GM23338 (cell line): Measurements from ENCODE around the gene PMAIP1. TPM values are rescaled to one million over a fixed set of nuclear protein-coding genes. Genes with fewer than 3 reads are reported as not detected.

Source experiments
- ATAC-seq: fragments of 200-7000 bp; cut with Tn5 transposase; 3 replicates; pipeline ENCODE4 v1.9.1; 2020
- DNase-seq: peaks from one replicate; pipeline ENCODE4 v3.0.0-alpha.2; 2015; ENCODE audit warnings: low spot score
- H2AFZ ChIP-seq: fragments of 200-600 bp; sonication (generic); 2 replicates; pipeline ENCODE4 v1.8.0; 2016; ENCODE audit warnings: antibody characterized with exemption, mild to moderate bottlenecking, moderate library complexity
- H3F3A ChIP-seq: fragments of 200-600 bp; sonication (generic); replicated peaks from 2 replicates; pipeline ENCODE4 v1.8.0; 2017; ENCODE audit warnings: antibody characterized with exemption, mixed run types, low read depth
- H3K27ac ChIP-seq: fragments of 200-600 bp; sonication (generic); 2 replicates; pipeline ENCODE4 v1.6.1; 2016; ENCODE audit warnings: low read depth
- H3K27me3 ChIP-seq: fragments of 200-600 bp; sonication (generic); 2 replicates; pipeline ENCODE4 v1.8.0; 2016; ENCODE audit warnings: mild to moderate bottlenecking, mixed run types, moderate library complexity; ENCODE audit not compliant: insufficient read depth
- H3K36me3 ChIP-seq: fragments of 200-600 bp; sonication (generic); 2 replicates; pipeline ENCODE4 v1.8.0; 2016; ENCODE audit warnings: mild to moderate bottlenecking; ENCODE audit not compliant: insufficient read depth
- H3K4me1 ChIP-seq: fragments of 200-600 bp; sonication (generic); 2 replicates; pipeline ENCODE4 v1.8.0; 2016; ENCODE audit warnings: mild to moderate bottlenecking, moderate library complexity; ENCODE audit not compliant: insufficient read depth
- H3K4me2 ChIP-seq: fragments of 200-600 bp; sonication (generic); 2 replicates; pipeline ENCODE4 v1.7.1; 2017; ENCODE audit warnings: mixed run types
- H3K4me3 ChIP-seq: fragments of 200-600 bp; sonication (generic); 2 replicates; pipeline ENCODE4 v1.6.1; 2016; ENCODE audit warnings: mixed run types
- H3K79me2 ChIP-seq: fragments of 200-600 bp; sonication (generic); replicated peaks from 2 replicates; pipeline ENCODE4 v1.8.0; 2017; ENCODE audit warnings: mild to moderate bottlenecking; ENCODE audit not compliant: insufficient read depth
- H3K9me2 ChIP-seq: fragments of 200-600 bp; sonication (generic); 2 replicates; pipeline ENCODE4 v1.8.0; 2017; ENCODE audit not compliant: insufficient read depth
- H4K20me1 ChIP-seq: fragments of 200-600 bp; sonication (generic); replicated peaks from 2 replicates; pipeline ENCODE4 v1.8.0; 2017; ENCODE audit warnings: mild to moderate bottlenecking; ENCODE audit not compliant: insufficient read depth
- H3K27ac Mint-ChIP-seq: 2 replicates; pipeline ENCODE4 v1.8.0; 2020; ENCODE audit warnings: inconsistent platforms, mild to moderate bottlenecking, moderate library complexity, mixed read lengths
- H3K27me3 Mint-ChIP-seq: 3 replicates; pipeline ENCODE4 v1.8.0; 2022; ENCODE audit warnings: low read depth, mild to moderate bottlenecking, moderate library complexity, mixed read lengths, inconsistent platforms; ENCODE audit not compliant: insufficient read depth, poor library complexity
- H3K36me3 Mint-ChIP-seq: 3 replicates; pipeline ENCODE4 v1.8.0; 2021; ENCODE audit warnings: low read depth, mild to moderate bottlenecking, inconsistent platforms, moderate library complexity, mixed read lengths
- H3K4me1 Mint-ChIP-seq: 3 replicates; pipeline ENCODE4 v1.8.0; 2020; ENCODE audit warnings: mild to moderate bottlenecking, inconsistent platforms, mixed read lengths
- H3K4me3 Mint-ChIP-seq: 3 replicates; pipeline ENCODE4 v1.8.0; 2021; ENCODE audit warnings: moderate library complexity, mild to moderate bottlenecking, inconsistent platforms, mixed read lengths
- H3K9me3 Mint-ChIP-seq: 3 replicates; pipeline ENCODE4 v1.8.0; 2020; ENCODE audit warnings: moderate library complexity, mild to moderate bottlenecking, inconsistent platforms, mixed read lengths
- CREB1 ChIP-seq: fragments of 250-450 bp; sonication (Bioruptor Pico); IDR thresholded peaks from 2 replicates; pipeline ENCODE4 v1.5.0; 2020; ENCODE audit warnings: low read depth, mild to moderate bottlenecking, moderate library complexity
- CTCF ChIP-seq, 2 experiments: fragments of 200-600 bp in 1 of 2; sonication (generic) in 1 of 2; conservative IDR thresholded peaks; 2 replicates each; pipeline versions ENCODE4 v1.5.1 to v1.6.1; 2016 to 2017; ENCODE audit warnings: antibody characterized with exemption in 2 of 2, low read depth in 2 of 2, mild to moderate bottlenecking in 2 of 2, moderate library complexity in 1 of 2
- ETS1 ChIP-seq: IDR thresholded peaks from 2 replicates; pipeline ENCODE4 v1.6.1; 2016; ENCODE audit warnings: antibody characterized with exemption
- EZH2 ChIP-seq: fragments of 200-600 bp; sonication (generic); IDR thresholded peaks from one replicate; pipeline ENCODE4 v1.8.0; 2017; ENCODE audit warnings: antibody characterized with exemption, mild to moderate bottlenecking, low read depth; ENCODE audit not compliant: unreplicated experiment
- EZH2phosphoT487 ChIP-seq: fragments of 200-600 bp; sonication (generic); IDR thresholded peaks from one replicate; pipeline ENCODE4 v1.8.1; 2018; ENCODE audit warnings: antibody characterized with exemption; ENCODE audit not compliant: unreplicated experiment
- JUNB ChIP-seq: IDR thresholded peaks from one replicate; pipeline ENCODE4 v1.6.1; 2016; ENCODE audit warnings: antibody characterized with exemption; ENCODE audit not compliant: unreplicated experiment
- NANOG ChIP-seq: IDR thresholded peaks from 2 replicates; pipeline ENCODE4 v1.6.1; 2016; ENCODE audit warnings: antibody characterized with exemption, borderline replicate concordance
- POLR2AphosphoS5 ChIP-seq: IDR thresholded peaks from 2 replicates; pipeline ENCODE4 v1.6.1; 2016; ENCODE audit warnings: antibody characterized with exemption, low read depth
- REST ChIP-seq: IDR thresholded peaks from one replicate; pipeline ENCODE4 v1.6.1; 2018; ENCODE audit warnings: antibody characterized with exemption; ENCODE audit not compliant: unreplicated experiment
- STAT1 ChIP-seq: IDR thresholded peaks from one replicate; pipeline ENCODE4 v1.6.1; 2016; ENCODE audit warnings: antibody characterized with exemption; ENCODE audit not compliant: unreplicated experiment
- ZNF114 ChIP-seq: fragments of 250-450 bp; sonication (Bioruptor Pico); IDR thresholded peaks from 2 replicates; pipeline ENCODE4 v1.5.0; 2020; ENCODE audit warnings: mild to moderate bottlenecking, moderate library complexity
- ZNF331 ChIP-seq: fragments of 250-450 bp; sonication (Bioruptor Pico); IDR thresholded peaks from 2 replicates; pipeline ENCODE4 v1.5.0; 2020; ENCODE audit warnings: low read depth, mild to moderate bottlenecking, moderate library complexity
- polyA plus RNA-seq: library from polyadenylated mRNA; unstranded; fragments of >200 nt; fragmentation: Nextera tagmentation; extraction: Ambion mirVana; gene quantifications from 2 replicates; pipeline ENCODE4 v1.2.1, GENCODE V29; 2016
- total RNA-seq: library from RNA; depleted of rRNA; stranded (reverse); fragments of >200 nt; shearing (Covaris generic); gene quantifications from 2 replicates; pipeline ENCODE4 v1.2.3, GENCODE V29; 2014

PMAIP1 gene
- total and polyA plus RNA-seq, 2 experiments from 2014 or later, result 156 to 296 TPM

GRCh38 chr18:59900222-59901128 is 679 bp downstream of the PMAIP1 start:
- no peaks in the 10 kb centered on the region for H3K9me2 ChIP-seq
- H4K20me1 ChIP-seq, result peaks cover 31% of the 10 kb centered on the region
- Mint-ChIP-seq H3K27ac (peak overlapping the region; percentile 98), H3K4me3 (peak overlapping the region; percentile 94), H3K27me3 (peaks cover 15% of the 10 kb centered on the region), H3K36me3 (peaks cover 42% of the 10 kb centered on the region), H3K9me3 (0 out of 3 replicates have a peak, but pooled peaks cover 3% of the 10 kb centered on the region), H3K4me1 (peaks cover 50% of the 10 kb centered on the region)
- H3K4me3 ChIP-seq, result peak overlapping the region; percentile 77
- TF ChIP-seq CTCF (conservative IDR thresholded peaks at IDR 0.05; ENCODE audit: low read depth in 2 of 2) (no peak), EZH2phosphoT487 (no peak), POLR2AphosphoS5 (peak; percentile 66; the same call in 1 of the 2 replicates)
- peaks cover 7% of the 10 kb centered on the region for H3K27me3 ChIP-seq
- no peak overlapping the region for H2AFZ ChIP-seq
- peak; percentile 23 for ATAC-seq
- H3F3A ChIP-seq, result peaks cover 7% of the 10 kb centered on the region
- peak; percentile 85 for DNase-seq
- H3K27ac ChIP-seq, result peak overlapping the region; percentile 88
- H3K4me2 ChIP-seq, result peak overlapping the region; percentile 85
- peaks cover 37% of the 10 kb centered on the region for H3K4me1 ChIP-seq
- H3K36me3 ChIP-seq, result peaks cover 21% of the 10 kb centered on the region; the same call in 1 of the 2 replicates
- peaks cover 46% of the 10 kb centered on the region for H3K79me2 ChIP-seq

GRCh38 chr18:59902131-59902992 is 2.6 kb downstream of the PMAIP1 start:
- H3K36me3 Mint-ChIP-seq, result peaks cover 42% of the 10 kb centered on the region
- no peak overlapping the region; the same call in 1 of the 2 replicates for H3K27ac Mint-ChIP-seq
- H3K4me1 Mint-ChIP-seq, result peaks cover 60% of the 10 kb centered on the region
- no peak for DNase-seq
- Histone ChIP-seq H3K9me2 (no peaks in the 10 kb centered on the region), H3K4me2 (peak overlapping the region; percentile 85), H3K4me1 (peaks cover 38% of the 10 kb centered on the region), H2AFZ (no peak overlapping the region), H3F3A (peaks cover 7% of the 10 kb centered on the region), H3K4me3 (peak overlapping the region; percentile 77), H3K27ac (peak overlapping the region; percentile 88), H3K36me3 (peaks cover 21% of the 10 kb centered on the region; the same call in 1 of the 2 replicates), H4K20me1 (peaks cover 31% of the 10 kb centered on the region), H3K27me3 (peaks cover 7% of the 10 kb centered on the region), H3K79me2 (peaks cover 46% of the 10 kb centered on the region)
- no peak for ATAC-seq
- peaks cover 12% of the 10 kb centered on the region for H3K27me3 Mint-ChIP-seq
- 0 out of 3 replicates have a peak, but pooled peaks cover 3% of the 10 kb centered on the region for H3K9me3 Mint-ChIP-seq
- peak overlapping the region; percentile 94 for H3K4me3 Mint-ChIP-seq
- TF ChIP-seq ETS1, result no peak
- TF ChIP-seq ZNF114 (CRISPR knock-in tag), result no peak
- no peak for TF ChIP-seq REST
- no peak for TF ChIP-seq STAT1
- TF ChIP-seq CREB1 (CRISPR knock-in tag), result no peak
- no peak for TF ChIP-seq POLR2AphosphoS5
- TF ChIP-seq EZH2, result no peak
- no peak for TF ChIP-seq JUNB
- no peak for TF ChIP-seq ZNF331
- no peak for TF ChIP-seq NANOG
